HG02938 (cell line): Measurements from ENCODE around the gene RAB18.
"Not testable (repeated sequence)": the region's sequence is repeated elsewhere in the genome, so short reads cannot be mapped to it uniquely, and the experiment has no call there.

Source experiments
- ATAC-seq: cut with Tn5 transposase; IDR thresholded peaks from one replicate; pipeline ENCODE4 v1.9.1; 2021; ENCODE audit warnings: mild to moderate bottlenecking, moderate library complexity; ENCODE audit not compliant: unreplicated experiment

Gene RAB18

GRCh38 chr10:27541796-27542729 lies 38.0 kb downstream of the RAB18 start:
- ATAC-seq: no peak

- no peak for ATAC-seq
Measured at GRCh38 chr10:27542812-27543211, 38.7 kb downstream of the RAB18 start.

- no peak for ATAC-seq
Measured at GRCh38 chr10:27547047-27547446, 42.9 kb downstream of the RAB18 start.

GRCh38 chr10:27547482-27547881 lies 43.4 kb downstream of the RAB18 start:
- ATAC-seq: no peak

GRCh38 chr10:27550823-27551222 lies 46.7 kb downstream of the RAB18 start:
- ATAC-seq: no peak

GRCh38 chr10:27558612-27559020 lies 54.5 kb downstream of the RAB18 start:
- ATAC-seq: peak; percentile 56

- ATAC-seq: no peak
Measured at GRCh38 chr10:27561334-27561733, 57.2 kb downstream of the RAB18 start.

GRCh38 chr10:27564398-27564797 lies 60.3 kb downstream of the RAB18 start:
- no peak for ATAC-seq

GRCh38 chr10:27564880-27565279 lies 60.8 kb downstream of the RAB18 start:
- ATAC-seq: no peak

GRCh38 chr10:27568196-27569175 lies 64.4 kb downstream of the RAB18 start:
- no peak for ATAC-seq

- ATAC-seq: no peak
Measured at GRCh38 chr10:27569946-27570345, 65.8 kb downstream of the RAB18 start.

GRCh38 chr10:27577038-27577437 lies 72.9 kb downstream of the RAB18 start:
- ATAC-seq: not testable (repeated sequence)

GRCh38 chr10:27578316-27578715 lies 74.2 kb downstream of the RAB18 start:
- ATAC-seq: no peak

- ATAC-seq: no peak
Measured at GRCh38 chr10:27581225-27581624, 77.1 kb downstream of the RAB18 start.

GRCh38 chr10:27584302-27584701 lies 80.2 kb downstream of the RAB18 start:
- ATAC-seq: no peak
